ENCODE data around the gene CCNF.
"Not testable (repeated sequence)": the region's sequence is repeated elsewhere in the genome, so short reads cannot be mapped to it uniquely, and the experiment has no call there.

Gene CCNF

GRCh38 chr16:2428051-2428783 lies 1.0 kb upstream of the CCNF start:
- DNase-seq = no peak

DNA sequence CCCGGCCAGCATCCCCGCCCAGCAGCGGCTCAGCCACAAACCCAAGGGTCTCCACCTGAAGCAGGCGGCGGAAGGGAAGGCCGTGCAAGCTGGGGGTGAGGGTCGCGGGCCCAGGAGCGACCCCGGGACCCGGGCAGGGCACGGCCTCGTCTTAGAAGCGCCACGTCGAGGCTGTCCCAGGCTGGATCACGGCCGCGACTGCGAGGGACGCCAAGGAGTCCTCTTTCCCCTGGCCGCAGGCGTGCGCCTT lies 538 bp upstream of the CCNF start:
- DNase-seq = no peak

- no peak for DNase-seq
Measured at GRCh38 chr16:2429771-2430663, 770 bp downstream of the CCNF start.

- no peak for DNase-seq
Measured at GRCh38 chr16:2432286-2432685, 3.0 kb downstream of the CCNF start.

DNA sequence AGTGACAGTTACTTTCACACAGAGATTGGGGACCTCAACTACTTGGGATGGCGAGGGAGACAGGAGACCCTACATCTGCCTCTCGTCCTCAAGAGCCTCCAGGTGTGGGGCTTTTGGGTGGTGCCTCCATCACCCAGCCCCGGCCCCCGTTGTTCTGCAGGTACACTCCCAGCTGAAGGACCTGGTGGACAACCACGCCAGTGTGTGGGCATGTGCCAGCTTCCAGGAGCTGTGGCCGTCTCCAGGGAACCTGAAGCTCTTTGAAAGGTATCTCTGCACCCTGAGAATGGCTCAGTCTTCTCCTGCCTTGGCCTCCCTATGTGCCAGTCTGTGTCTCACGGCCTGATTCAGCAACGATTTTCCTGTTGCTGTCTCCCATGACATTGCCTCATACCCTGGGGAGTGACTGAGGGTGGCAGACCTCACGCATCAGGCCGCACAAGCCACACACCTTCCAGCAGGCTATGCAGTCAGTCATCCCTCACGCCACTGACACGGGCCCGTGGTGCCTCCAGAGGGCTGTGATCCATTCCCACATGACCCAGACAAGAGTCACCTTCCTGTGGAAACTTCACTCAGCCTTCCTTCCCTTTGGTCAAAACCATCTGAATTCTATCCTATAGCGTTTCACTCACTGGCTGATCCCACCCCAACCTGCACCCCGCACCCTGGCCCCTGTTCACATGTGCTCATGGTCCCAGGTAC lies 3.7 kb downstream of the CCNF start:
- no peak for DNase-seq

- DNase-seq = not testable (repeated sequence)
Measured at GRCh38 chr16:2435236-2435635, 6.0 kb downstream of the CCNF start.

DNA sequence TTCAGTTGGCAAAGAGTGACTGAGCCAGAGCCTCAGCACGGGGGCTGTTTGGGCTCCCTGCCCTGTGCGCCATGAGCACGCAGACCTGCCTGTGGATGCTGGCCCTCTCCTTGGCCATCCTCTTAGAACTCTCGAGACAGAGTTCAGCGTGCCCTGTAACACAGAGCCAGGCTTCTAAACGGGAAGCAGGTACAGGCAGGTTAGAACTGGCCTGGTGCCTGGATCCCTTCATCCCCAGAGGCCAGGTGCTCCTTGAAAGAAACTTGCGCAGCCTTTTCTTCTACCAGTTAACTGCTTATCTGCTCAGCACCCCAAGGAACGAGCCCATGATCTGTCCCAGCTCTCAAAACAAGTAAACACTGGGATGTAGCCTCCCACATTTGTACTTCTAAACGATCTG lies 6.9 kb downstream of the CCNF start:
- DNase-seq = no peak

DNA sequence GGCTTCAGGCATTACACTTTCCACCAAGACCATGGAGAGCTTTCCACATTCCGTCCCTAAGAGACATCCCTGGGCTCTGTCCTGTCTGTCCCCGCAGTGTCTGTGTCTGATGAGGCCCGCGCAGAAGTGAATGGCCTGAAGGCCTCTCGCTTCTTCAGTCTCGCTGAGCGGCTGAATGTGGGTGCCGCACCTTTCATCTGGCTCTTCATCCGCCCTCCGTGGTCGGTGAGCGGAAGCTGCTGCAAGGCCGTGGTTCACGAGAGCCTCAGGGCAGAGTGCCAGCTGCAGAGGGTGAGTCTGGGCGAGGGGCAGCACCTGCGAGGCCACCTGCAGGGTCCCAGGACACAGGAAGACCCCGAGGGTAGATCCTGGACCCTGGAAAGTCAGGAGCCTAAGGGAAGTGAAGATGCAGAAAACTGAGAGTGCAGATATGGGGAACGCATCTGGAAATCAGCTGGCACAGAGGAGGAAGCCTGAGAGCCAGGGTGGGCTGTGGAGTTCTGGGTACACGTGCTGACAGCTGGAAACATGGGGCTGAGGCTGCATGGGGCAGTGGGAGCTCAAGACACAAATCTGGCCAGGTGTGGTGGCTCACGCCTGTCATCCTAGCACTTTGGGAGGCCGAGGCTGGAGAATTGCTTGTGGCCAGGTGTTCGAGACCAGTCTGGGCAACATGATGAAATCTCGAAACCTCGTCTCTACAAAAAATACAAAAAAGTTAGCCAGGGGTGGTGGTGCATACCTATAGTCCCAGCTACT lies 8.0 kb downstream of the CCNF start:
- DNase-seq = no peak

DNA sequence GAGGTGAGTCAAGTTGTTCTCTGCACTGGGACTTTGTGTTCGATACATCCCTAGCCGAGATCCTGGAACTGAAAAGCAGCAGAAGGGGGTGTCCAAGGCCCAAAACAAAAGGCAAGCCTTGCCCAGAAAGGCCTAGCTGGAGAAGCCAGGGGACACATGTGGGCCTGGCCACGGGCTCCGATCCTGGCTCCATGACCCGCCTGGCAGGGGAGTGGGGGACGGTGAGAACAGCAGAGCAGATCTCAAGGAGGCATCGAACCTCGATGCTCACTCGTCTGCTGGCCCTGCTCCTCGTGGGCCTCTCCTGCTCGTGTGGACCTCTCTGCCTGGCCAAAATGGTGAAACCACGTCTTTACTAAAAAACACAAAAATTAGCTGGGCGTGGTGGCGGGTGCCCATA lies 8.9 kb downstream of the CCNF start:
- DNase-seq = no peak

DNA sequence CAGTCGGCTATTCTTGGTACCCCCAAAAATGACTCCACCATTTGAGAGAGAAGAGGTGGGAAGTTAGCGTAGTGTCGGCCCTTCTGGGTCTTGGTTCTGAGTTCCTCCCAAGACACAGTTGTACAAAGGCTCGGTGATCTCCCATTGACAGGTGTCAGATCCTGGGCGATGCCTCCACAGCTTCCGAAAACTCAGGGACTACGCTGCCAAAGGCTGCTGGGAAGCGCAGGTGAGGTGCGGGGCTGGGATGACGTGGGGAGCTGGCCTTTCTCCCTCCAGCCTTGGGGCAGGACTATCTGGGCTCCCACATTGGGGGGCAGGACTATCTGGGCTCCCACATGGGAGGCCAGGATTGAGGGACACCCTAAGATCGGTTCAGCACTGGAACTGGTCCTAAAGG lies 10.4 kb downstream of the CCNF start:
- no peak for DNase-seq

- DNase-seq = not testable (repeated sequence)
Measured at GRCh38 chr16:2441143-2441804, 12.0 kb downstream of the CCNF start.

DNA sequence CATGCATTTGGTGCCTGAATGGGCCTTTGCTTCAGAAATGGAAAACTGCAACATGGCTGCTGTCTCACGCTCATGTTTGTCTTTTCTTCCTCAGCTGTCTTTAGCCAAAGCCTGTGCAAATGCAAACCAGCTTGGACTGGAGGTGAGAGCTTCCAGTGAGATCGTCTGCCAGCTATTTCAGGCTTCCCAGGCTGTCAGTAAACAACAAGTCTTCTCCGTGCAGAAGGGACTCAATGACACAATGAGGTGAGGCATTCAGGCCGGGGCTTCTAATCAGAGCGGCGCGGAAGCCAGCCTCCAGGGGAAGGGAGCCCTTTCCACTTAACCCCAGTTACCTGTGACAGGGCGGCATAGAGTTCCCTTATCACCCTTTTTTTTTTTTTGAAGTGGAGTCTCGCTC lies 14.3 kb downstream of the CCNF start:
- DNase-seq = peak; percentile 79

DNA sequence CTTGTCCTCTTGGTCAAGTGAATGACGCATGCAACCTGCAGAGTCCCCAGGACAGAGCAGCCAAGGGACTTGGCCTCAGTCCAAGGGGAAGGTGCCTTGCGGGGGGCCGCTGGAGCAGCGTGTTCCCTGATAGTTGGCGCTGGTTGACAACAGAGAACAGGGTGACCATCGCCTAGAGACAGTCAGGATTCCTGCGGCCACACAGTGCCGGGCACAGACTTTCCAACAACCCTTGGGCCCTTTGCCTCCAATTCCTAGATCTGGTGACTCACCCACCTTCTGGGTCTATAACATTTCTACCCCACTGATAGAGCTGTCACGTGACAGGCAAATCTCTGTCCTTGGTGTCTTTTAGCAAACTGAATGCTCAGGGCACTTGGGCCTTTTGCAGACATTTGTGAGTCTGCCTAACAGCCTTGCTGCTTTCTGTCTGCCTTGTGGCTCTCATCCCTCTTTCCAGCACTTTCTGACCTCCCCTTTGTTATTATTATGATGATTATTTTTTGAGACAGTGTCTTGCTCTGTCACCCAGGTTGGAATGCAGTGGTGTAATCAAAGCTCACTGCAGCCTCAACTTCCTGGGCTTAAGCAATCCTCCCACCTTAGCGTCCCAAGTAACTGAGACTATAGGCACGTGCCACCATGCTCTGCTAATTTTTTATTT lies 18.8 kb downstream of the CCNF start:
- DNase-seq = no peak

DNA sequence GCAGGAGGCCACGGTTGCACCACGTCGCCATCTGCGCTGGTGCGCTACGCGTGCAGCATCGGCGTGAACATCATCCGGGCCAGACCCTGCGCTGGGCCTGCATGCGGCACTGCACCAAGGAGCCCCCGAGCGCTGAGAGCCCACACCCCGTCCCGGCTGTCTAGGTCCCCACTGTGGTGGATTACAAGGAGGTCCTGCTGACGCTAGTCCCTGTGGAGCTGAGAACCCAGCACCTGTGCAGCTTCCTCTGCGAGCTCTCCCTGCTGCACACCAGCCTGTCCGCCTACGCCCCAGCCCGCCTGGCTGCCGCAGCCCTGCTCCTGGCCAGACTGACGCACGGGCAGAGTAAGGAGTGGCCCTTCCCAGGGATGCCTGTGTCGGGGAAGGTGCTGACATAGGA lies 19.9 kb downstream of the CCNF start:
- no peak for DNase-seq

DNA sequence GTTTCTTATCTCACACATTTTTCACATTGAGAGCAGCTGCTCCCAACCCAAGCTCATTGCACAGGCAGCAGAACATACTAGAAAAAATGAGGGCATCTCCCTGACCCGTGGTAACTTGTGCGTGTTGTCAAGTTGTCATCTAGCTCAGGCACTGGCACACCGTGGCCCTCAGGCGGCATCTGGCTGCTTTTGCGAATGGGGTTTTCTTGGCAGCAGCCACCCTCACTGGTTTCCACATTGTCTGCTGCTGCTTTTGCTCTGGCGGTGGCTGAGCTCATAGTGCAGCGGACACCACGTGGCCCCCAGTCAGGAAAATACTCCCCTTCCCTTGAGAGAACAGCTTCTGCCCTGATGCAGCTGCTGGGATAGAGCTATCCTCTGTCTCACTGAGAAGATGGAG lies 21.3 kb downstream of the CCNF start:
- no peak for DNase-seq

DNA sequence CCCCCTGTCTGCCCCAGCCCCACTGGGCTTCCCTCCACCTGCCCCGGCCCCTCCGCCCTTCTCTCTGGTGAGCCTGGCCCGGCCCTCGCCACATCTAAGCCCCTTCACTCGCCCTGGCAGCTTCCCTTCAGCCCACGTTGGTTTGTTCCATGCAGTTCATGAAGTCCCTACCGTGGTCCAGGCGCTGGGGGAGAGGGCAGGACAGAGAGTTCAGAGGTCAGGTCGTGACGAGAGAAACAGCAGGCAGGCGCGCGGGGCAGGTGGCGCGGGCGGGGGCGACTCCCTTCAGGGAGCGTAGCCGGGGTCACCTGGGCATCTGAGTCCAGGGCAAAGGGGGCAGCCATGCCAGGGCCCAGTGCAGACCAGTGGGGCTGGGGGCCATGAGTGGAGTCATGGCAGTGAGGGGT lies 21.7 kb downstream of the CCNF start:
- DNase-seq = no peak

DNA sequence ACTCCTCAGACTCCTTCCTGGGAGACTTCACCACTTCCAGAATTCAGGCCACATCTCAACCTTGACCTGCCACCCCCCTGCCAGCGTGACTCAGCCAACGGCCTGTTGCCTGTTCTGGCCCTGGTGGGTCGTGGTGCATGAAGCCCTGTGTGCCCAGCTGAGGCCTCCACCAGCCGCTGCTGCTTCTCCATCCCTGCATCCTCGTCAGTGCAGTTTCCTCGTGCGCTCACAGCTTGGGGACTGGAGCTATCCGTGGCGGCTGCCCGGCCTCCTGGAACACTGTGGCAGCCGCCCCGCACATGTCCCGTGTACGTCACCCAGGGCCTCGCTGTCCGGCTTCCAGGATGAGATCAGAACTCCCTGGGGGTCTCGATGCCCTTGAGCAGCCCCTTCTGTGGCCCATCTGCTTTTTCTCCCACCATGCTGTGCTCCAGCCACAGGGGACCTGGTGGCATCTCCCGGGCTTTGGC lies 22.6 kb downstream of the CCNF start:
- no peak for DNase-seq

GRCh38 chr16:2452650-2453049 lies 23.4 kb downstream of the CCNF start:
- DNase-seq = no peak

DNA sequence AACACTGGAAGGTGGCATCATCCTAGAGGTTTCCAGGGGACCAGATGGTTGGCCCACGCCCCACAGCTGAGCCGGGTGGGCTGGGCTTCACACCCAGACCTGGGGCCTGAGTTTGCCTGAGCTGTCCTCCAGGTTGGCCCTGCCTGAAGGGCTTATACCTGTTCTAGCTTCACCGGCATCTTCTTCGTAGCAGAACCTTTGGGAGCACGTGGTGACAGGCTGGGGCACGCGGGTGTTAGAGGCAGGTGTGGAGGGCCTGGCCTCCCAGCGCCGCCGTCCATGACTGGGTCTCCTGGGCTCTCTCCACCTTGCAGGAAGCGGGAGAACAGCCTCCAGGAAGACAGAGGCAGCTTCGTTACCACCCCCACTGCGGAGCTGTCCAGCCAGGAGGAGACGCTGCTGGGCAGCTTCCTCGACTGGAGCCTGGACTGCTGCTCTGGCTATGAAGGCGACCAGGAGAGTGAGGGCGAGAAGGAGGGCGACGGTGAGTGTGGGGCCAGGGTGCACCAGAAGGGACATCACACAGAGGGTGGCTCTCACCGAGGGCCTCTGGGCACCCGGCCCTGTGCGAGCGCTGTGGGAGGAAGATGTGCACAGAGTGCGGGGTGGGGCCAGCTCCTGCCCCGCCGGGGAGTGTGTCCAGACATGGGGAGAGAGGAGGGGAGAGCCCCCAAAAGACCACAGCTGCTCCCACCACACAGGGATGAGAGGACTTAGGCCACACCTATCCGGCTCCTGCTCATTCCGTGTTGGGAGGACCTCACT lies 26.0 kb downstream of the CCNF start:
- DNase-seq = no peak

GRCh38 chr16:2456551-2457153 lies 27.4 kb downstream of the CCNF start:
- no peak for DNase-seq

DNA sequence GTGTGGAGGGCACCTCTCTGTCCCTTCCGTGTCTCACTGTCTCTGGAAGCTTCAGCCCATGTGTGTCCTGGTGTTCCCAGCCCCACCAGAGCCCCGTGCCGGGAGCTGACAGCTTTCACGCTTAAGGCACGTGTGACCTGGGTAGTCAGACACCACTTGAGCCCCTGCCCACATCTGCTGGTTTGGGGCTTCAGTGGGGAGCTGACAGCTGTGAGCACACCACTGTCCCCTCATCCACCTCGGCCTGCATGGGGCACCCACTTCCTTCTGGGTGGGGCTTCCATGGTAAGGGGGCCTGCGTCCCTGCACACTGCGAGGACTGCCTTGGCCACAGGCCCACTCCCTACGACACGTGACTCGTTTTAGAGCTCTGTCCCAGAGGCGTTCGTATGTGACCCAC lies 28.0 kb downstream of the CCNF start:
- no peak for DNase-seq
